ENCODE results near the gene PCBD2.

GRCh38 chr5:134937526-134937925 is 32.6 kb downstream of the PCBD2 start:
- no peak for TF ChIP-seq CTCF (conservative IDR thresholded peaks at IDR 0.05)
- TF ChIP-seq ZFX (IDR thresholded peaks at IDR 0.05) = no peak
